Measurements from ENCODE around the gene DNAH2. TPM values are rescaled to one million over a fixed set of nuclear protein-coding genes. Genes with fewer than 3 reads are reported as not detected.
A peak's percentile ranks its signal among the peaks of the same experiment; 100 is the strongest.

DNAH2 gene
- total and polyA plus RNA-seq, 2 of the 13 experiments (the other 11 are each of a cell fraction or from before 2014, with no cell fraction given) = not detected

- TF ChIP-seq ZNF20 (CRISPR knock-in tag; IDR thresholded peaks at IDR 0.05) (no peak), TBX3 (IDR thresholded peaks at IDR 0.05; ENCODE audit: borderline replicate concordance) (no peak), ZNF350 (CRISPR knock-in tag; IDR thresholded peaks at IDR 0.05; ENCODE audit: borderline replicate concordance, low read depth) (no peak), DPF2 (CRISPR knock-in tag; IDR thresholded peaks at IDR 0.05; ENCODE audit: borderline replicate concordance, low read depth) (no peak), ZNF343 (CRISPR knock-in tag; IDR thresholded peaks at IDR 0.05) (0 out of 2 replicates have a peak, but pooled peaks have one; percentile 32), NFAT5 (CRISPR knock-in tag; IDR thresholded peaks at IDR 0.05) (no peak), KMT2A (CRISPR knock-in tag; IDR thresholded peaks at IDR 0.05) (no peak), RXRB (CRISPR knock-in tag; IDR thresholded peaks at IDR 0.05; ENCODE audit: borderline replicate concordance) (peak; percentile 29; the same call in 1 of the 2 replicates), KDM5A (IDR thresholded peaks at IDR 0.05; ENCODE audit: borderline replicate concordance, low read length) (peak; percentile 38; the same call in 1 of the 2 replicates), NFYB (CRISPR knock-in tag; IDR thresholded peaks at IDR 0.05) (no peak), RFX3 (CRISPR knock-in tag; IDR thresholded peaks at IDR 0.05) (no peak), POLR2G (IDR thresholded peaks at IDR 0.05; ENCODE audit: low read depth, low read length) (peak; percentile 83), THRA (CRISPR knock-in tag; IDR thresholded peaks at IDR 0.05; ENCODE audit: borderline replicate concordance) (no peak; the same call in 1 of the 2 replicates), KDM6A (CRISPR knock-in tag; IDR thresholded peaks at IDR 0.05; ENCODE audit: low read depth) (no peak), SAP130 (CRISPR knock-in tag; IDR thresholded peaks at IDR 0.05; ENCODE audit: low read depth) (peak; percentile 90), MAF1 (CRISPR knock-in tag; IDR thresholded peaks at IDR 0.05; ENCODE audit: borderline replicate concordance) (no peak), ATF4 (CRISPR knock-in tag; IDR thresholded peaks at IDR 0.05) (peak in 1 of 2 experiments; percentile 18; a peak in 1 of 4 replicates), HNRNPH1 (optimal IDR thresholded peaks at IDR 0.05; ENCODE audit: low read depth, low read length) (no peak), ZNF512B (CRISPR knock-in tag; IDR thresholded peaks at IDR 0.05; ENCODE audit: borderline replicate concordance) (no peak)
Observed at GRCh38 chr17:7843536-7844291, 126.2 kb downstream of the DNAH2 start (continued).
